Neural cell (in vitro differentiated cells): Measurements from ENCODE around the gene NUB1. TPM values are rescaled to one million over a fixed set of nuclear protein-coding genes. Genes with fewer than 3 reads are reported as not detected.

Source experiments
- H2AFZ ChIP-seq: fragments of 200-600, 300-800 bp; sonication (generic), shearing (Covaris generic); 2 replicates; pipeline ENCODE4 v1.6.0; 2014; ENCODE audit warnings: low read depth, mild to moderate bottlenecking, antibody characterized with exemption, low read length, moderate library complexity
- H3F3A ChIP-seq: fragments of 200-600 bp; shearing (Covaris generic); 2 replicates; pipeline ENCODE4 v1.6.1; 2016; ENCODE audit warnings: mild to moderate bottlenecking, moderate library complexity, mixed read lengths, antibody characterized with exemption, low read length; ENCODE audit not compliant: insufficient read depth, poor library complexity, severe bottlenecking
- H3K27ac ChIP-seq: fragments of 200-600, 300-800 bp; sonication (generic), shearing (Covaris generic); 2 replicates; pipeline ENCODE4 v1.5.1; 2014; ENCODE audit warnings: mild to moderate bottlenecking, low read length, moderate library complexity
- H3K27me3 ChIP-seq: fragments of 300-800, 200-600 bp; sonication (generic), shearing (Covaris generic); 2 replicates; pipeline ENCODE4 v1.6.0; 2014; ENCODE audit warnings: mild to moderate bottlenecking, low read depth, low read length, moderate library complexity; ENCODE audit not compliant: insufficient read depth
- H3K36me3 ChIP-seq: fragments of 300-800, 200-600 bp; sonication (generic), shearing (Covaris generic); 2 replicates; pipeline ENCODE4 v1.5.1; 2014; ENCODE audit warnings: mild to moderate bottlenecking, antibody characterized with exemption, low read length, moderate library complexity; ENCODE audit not compliant: insufficient read depth
- H3K4me2 ChIP-seq: fragments of 300-800, 200-600 bp; sonication (generic), shearing (Covaris generic); 2 replicates; pipeline ENCODE4 v1.6.0; 2014; ENCODE audit warnings: mild to moderate bottlenecking, low read length
- H3K4me3 ChIP-seq: fragments of 300-800, 200-600 bp; sonication (generic), shearing (Covaris generic); 2 replicates; pipeline ENCODE4 v1.5.1; 2014; ENCODE audit warnings: mild to moderate bottlenecking, low read length, moderate library complexity
- H3K79me2 ChIP-seq: fragments of 200-600 bp; shearing (Covaris generic); replicated peaks from 2 replicates; pipeline ENCODE4 v1.6.0; 2014; ENCODE audit warnings: mild to moderate bottlenecking, low read length, moderate library complexity; ENCODE audit not compliant: insufficient read depth
- H3K9ac ChIP-seq: fragments of 300-800, 200-600 bp; sonication (generic), shearing (Covaris generic); 2 replicates; pipeline ENCODE4 v1.6.1; 2016; ENCODE audit warnings: mild to moderate bottlenecking, low read length, mixed read lengths
- H3K9me2 ChIP-seq: fragments of 200-600 bp; shearing (Covaris generic); 2 replicates; pipeline ENCODE4 v1.6.1; 2016; ENCODE audit warnings: mild to moderate bottlenecking, low read length, mixed read lengths; ENCODE audit not compliant: insufficient read depth
- H3K9me3 ChIP-seq: fragments of 200-600, 300-800 bp; sonication (generic), shearing (Covaris generic); 2 replicates; pipeline ENCODE4 v1.6.1; 2016; ENCODE audit warnings: mild to moderate bottlenecking, mixed run types, low read length, moderate library complexity, mixed read lengths
- H4K20me1 ChIP-seq: fragments of 200-600 bp; shearing (Covaris generic); 2 replicates; pipeline ENCODE4 v1.6.1; 2016; ENCODE audit warnings: mild to moderate bottlenecking, mixed run types; ENCODE audit not compliant: insufficient read depth
- CTCF ChIP-seq: fragments of 450-650 bp; IDR thresholded peaks from 2 replicates; pipeline ENCODE4 v1.5.1; 2014; ENCODE audit warnings: antibody characterized with exemption, mild to moderate bottlenecking, moderate library complexity; ENCODE audit not compliant: poor library complexity, severe bottlenecking
- EP300 ChIP-seq: fragments of 450-650 bp; conservative IDR thresholded peaks from 2 replicates; pipeline ENCODE4 v1.6.1; 2014; ENCODE audit warnings: antibody characterized with exemption, mild to moderate bottlenecking, moderate library complexity; ENCODE audit not compliant: poor library complexity, severe bottlenecking
- EZH2 ChIP-seq: fragments of 200-600, 300-800 bp; shearing (Covaris generic), sonication (generic); IDR thresholded peaks from 2 replicates; pipeline ENCODE4 v1.6.1; 2014; ENCODE audit warnings: antibody characterized with exemption, low read length, borderline replicate concordance, mild to moderate bottlenecking; ENCODE audit not compliant: insufficient read depth, poor library complexity, severe bottlenecking
- MXI1 ChIP-seq: fragments of 450-650 bp; conservative IDR thresholded peaks from 2 replicates; pipeline ENCODE4 v1.6.1; 2014; ENCODE audit warnings: antibody characterized with exemption, mild to moderate bottlenecking; ENCODE audit not compliant: poor library complexity, severe bottlenecking
- POLR2AphosphoS5 ChIP-seq: IDR thresholded peaks from 2 replicates; pipeline ENCODE4 v1.6.1; 2012
- RAD21 ChIP-seq: fragments of 450-650 bp; conservative IDR thresholded peaks from 2 replicates; pipeline ENCODE4 v1.6.1; 2014; ENCODE audit warnings: antibody characterized with exemption, mild to moderate bottlenecking, moderate library complexity
- REST ChIP-seq: IDR thresholded peaks from 2 replicates; pipeline ENCODE4 v1.6.1; 2012; ENCODE audit warnings: borderline replicate concordance
- SMC3 ChIP-seq: fragments of 450-650 bp; conservative IDR thresholded peaks from 2 replicates; pipeline ENCODE4 v1.6.1; 2014; ENCODE audit warnings: antibody characterized with exemption, mild to moderate bottlenecking, moderate library complexity; ENCODE audit not compliant: poor library complexity
- TAF1 ChIP-seq: IDR thresholded peaks from 2 replicates; pipeline ENCODE4 v1.6.1; 2012; ENCODE audit warnings: low read depth
- polyA plus RNA-seq: library from polyadenylated mRNA; depleted of rRNA; stranded (reverse); fragments of >200 nt; gene quantifications from 2 replicates; pipeline ENCODE4 v1.2.3, GENCODE V29; 2014

The NUB1 gene
- polyA plus RNA-seq, 1 donor from 2014 or later, result 48.4 TPM

GRCh38 chr7:151322906-151323305, 18.7 kb upstream of the NUB1 start:
- H3K9me2 ChIP-seq, result no peaks in the 10 kb centered on the region
- no peak overlapping the region for H2AFZ ChIP-seq
- H3K36me3 ChIP-seq, result no peaks in the 10 kb centered on the region
- H3K79me2 ChIP-seq, result no peaks in the 10 kb centered on the region
- H3F3A ChIP-seq, result no peaks in the 10 kb centered on the region
- no peak for TF ChIP-seq REST
- TF ChIP-seq SMC3, result no peak
- no peak for TF ChIP-seq MXI1
- no peak for TF ChIP-seq EP300
- no peak for TF ChIP-seq CTCF
- TF ChIP-seq POLR2AphosphoS5, result no peak
- TF ChIP-seq TAF1, result no peak
- TF ChIP-seq EZH2, result no peak
- no peak for TF ChIP-seq RAD21
- no peak overlapping the region for H3K4me3 ChIP-seq
- no peaks in the 10 kb centered on the region for H3K9me3 ChIP-seq
- no peak overlapping the region for H3K27ac ChIP-seq
- no peak overlapping the region for H3K4me2 ChIP-seq
- H3K27me3 ChIP-seq, result no peaks in the 10 kb centered on the region
- no peak overlapping the region for H3K9ac ChIP-seq
- H4K20me1 ChIP-seq, result no peaks in the 10 kb centered on the region

DNA sequence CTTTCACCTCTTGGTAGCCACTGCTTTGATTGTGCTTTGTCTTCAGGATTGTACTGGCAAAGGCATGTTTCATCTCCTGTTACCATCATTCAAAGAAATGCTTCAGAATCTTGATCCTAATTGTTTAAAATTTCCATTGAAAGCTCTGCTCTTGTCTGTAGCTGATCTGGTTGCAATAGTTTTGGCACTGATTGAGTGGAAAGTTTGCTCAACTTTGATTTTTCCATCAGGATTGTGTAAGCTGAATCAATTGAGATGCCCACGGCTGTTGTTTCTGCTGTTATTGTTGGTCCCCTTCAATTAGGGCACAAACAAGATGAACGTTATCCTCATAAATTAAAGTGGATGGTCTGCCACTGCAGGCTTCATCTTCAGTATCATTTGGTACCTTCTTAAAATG, 14.6 kb upstream of the NUB1 start:
- H3K4me2 ChIP-seq, result no peak overlapping the region
- TF ChIP-seq EP300, result no peak
- no peak for TF ChIP-seq CTCF
- TF ChIP-seq REST, result no peak
- no peak for TF ChIP-seq EZH2
- TF ChIP-seq TAF1, result no peak
- no peak for TF ChIP-seq SMC3
- TF ChIP-seq RAD21, result no peak
- TF ChIP-seq POLR2AphosphoS5, result no peak
- TF ChIP-seq MXI1, result no peak
- H3K27ac ChIP-seq, result no peak overlapping the region

More for the DNA sequence above, 14.6 kb upstream of the NUB1 start:
- Histone ChIP-seq H3F3A (no peaks in the 10 kb centered on the region), H4K20me1 (no peaks in the 10 kb centered on the region), H3K27me3 (no peaks in the 10 kb centered on the region), H3K9me3 (no peaks in the 10 kb centered on the region), H2AFZ (no peak overlapping the region), H3K9ac (no peak overlapping the region), H3K9me2 (no peaks in the 10 kb centered on the region), H3K36me3 (no peaks in the 10 kb centered on the region), H3K79me2 (no peaks in the 10 kb centered on the region), H3K4me3 (no peak overlapping the region)
